NCI-H1436 (cell line): Measurements from ENCODE around the gene TSPYL1.

Experiments used
- DNase-seq: peaks from one replicate; lab custom pipeline; 2025; lab: John Stamatoyannopoulos, UW

The TSPYL1 gene

DNA sequence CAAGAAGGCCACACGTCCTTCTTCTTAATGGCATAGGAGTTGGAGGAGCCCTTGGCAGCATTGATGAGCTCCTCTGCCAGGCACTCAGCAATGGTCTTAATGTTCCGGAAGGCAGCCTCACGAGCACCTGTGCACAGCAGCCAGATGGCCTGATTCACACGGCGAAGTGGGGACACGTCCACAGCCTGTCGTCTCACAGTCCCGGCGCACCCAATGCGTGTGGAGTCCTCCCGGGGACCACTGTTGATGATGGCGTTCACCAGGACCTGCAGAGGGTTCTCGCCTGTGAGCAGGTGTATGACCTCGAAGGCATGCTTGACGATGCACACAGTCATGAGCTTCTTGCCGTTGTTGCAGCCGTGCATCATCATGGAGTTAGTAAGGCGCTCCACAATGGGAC, 21.2 kb downstream of the TSPYL1 start:
- no peak for DNase-seq

DNA sequence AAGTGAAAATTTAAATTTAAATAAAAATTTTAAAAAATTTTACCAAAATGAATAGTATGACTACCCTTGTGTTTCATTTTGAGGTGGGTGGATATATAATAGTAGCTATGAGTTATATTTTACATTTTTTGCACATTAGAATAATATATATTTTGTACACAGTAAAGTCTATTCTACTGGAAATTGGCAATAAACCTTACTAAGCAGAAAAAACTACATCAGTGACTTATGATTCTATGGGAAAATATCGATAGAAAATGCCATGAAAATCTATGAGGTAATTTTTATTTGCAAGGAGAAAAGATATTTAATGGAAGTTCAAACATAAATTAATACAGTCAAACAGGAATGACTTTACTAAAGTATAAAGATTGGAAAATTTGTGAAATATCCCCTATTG, 23.0 kb downstream of the TSPYL1 start:
- no peak for DNase-seq

DNA sequence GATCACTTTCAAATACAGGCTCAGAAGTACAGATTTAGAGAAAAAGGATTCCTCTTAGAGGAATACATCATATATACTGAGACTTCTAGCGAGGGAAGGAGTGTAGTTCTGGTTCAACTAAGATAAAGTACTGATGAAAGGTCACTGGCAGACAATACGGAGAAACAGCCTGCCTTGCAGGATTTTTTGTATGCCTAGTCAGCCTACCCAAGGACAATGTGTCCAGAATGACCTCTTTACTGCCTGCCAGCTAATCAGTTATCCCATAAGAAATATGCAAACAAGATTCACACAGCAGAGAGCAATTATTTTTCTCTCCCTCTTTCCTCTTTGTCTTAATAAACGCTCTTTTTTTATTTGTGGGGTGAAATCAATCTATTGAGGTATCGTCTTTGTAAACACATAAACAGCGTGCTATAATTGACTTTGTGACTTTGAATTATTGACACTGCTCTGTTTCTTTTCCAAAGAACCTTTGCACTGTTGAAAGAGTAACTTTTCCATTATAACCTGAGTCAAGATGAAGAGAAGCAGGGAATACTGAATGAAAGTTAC, 24.4 kb downstream of the TSPYL1 start:
- DNase-seq: no peak

DNA sequence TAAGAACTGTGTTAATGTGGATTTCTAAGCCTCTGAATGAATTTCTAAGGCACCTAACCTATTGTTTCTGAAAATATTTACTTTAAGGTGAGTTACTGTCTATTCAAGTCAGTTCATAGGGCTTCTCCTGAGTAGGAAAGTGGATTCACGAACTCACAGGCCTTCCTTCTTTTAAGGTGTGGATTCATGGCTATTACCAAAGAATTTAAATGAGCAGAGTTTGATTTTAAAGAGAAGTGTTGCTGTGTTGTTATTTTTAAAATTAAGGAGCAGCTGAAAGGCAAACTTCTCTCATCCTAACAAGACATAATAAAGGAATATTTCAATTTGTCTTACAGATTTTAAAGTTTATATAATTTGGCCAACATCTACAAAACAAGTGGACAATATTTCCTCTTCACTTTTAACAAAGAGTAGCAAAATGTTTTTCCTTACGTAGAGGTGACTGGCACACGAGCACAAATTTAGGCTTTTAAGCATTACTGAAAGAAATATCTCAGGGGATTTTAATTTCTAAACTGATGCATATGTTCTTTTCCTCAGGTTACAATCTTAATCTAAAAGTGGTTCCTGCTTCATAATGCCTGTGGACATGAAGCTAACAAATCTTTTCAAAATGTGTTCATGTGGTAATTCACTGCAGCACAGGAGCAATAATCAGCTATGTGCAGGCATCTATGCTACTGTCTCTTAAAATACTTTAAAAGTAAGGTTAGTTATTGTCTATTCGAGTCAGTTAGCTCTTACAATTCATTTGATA, 25.3 kb downstream of the TSPYL1 start:
- DNase-seq: no peak

DNA sequence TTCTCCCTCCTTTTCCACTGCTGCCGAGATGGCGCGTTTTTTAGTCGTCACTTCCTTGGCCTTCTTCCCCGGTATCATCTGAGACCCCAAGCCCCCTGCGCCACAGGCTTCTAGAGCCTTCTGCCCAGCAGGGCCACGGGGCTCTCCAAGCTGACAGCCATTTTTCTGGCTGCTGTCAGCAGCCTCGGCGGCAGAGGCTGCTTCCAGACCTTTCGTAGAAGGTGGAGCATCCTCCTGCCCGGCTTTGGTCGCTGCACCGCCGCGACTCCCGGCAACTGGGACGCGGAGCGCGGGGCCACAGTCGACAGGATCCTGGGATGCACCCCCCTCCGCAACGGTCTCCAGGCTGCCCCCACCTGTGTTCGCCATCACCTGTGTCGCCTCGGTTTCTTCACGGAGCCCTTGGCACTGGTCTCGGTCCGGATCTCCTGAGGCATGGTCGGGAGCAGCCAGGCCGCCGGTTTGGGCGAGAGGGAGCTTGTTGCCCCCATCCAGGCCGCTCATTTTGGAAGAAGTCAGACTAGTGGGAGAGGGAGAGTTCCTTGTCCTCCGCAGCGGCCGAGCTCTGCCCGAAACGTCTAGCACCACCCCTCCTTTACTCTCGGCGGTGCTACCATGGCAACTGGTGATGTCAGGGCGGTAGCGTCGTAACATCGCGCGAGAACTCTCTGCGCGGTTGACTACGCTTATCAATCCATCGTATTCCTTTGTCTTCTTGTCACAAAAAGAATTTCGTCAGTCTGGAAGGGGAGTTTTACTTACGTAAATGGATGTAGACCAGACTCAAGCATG, 26.0 kb downstream of the TSPYL1 start, which contains the start of gene TSPYL4:
TSS of gene TSPYL4 (minus strand) at position 571 of the 792 bp plus-strand sequence. CDS start at position 504, 67 bp downstream.
- DNase-seq: peak; percentile 95

DNA sequence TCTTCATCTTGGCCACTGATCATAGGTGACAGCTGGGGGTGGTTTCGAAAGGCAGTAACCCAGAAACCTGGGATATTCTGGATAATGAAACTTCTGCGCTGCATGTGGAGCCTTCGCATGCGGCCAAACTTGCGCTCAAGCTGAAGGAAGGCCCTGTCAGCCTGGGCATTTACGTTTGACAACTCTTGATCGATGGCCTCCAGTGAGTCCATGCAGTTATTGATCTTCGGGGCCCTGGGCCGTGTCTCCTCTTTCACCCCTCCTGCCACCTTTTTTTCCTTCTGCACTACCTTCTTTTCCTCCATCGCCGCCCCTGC, 26.6 kb downstream of the TSPYL1 start:
- DNase-seq: no peak

DNA sequence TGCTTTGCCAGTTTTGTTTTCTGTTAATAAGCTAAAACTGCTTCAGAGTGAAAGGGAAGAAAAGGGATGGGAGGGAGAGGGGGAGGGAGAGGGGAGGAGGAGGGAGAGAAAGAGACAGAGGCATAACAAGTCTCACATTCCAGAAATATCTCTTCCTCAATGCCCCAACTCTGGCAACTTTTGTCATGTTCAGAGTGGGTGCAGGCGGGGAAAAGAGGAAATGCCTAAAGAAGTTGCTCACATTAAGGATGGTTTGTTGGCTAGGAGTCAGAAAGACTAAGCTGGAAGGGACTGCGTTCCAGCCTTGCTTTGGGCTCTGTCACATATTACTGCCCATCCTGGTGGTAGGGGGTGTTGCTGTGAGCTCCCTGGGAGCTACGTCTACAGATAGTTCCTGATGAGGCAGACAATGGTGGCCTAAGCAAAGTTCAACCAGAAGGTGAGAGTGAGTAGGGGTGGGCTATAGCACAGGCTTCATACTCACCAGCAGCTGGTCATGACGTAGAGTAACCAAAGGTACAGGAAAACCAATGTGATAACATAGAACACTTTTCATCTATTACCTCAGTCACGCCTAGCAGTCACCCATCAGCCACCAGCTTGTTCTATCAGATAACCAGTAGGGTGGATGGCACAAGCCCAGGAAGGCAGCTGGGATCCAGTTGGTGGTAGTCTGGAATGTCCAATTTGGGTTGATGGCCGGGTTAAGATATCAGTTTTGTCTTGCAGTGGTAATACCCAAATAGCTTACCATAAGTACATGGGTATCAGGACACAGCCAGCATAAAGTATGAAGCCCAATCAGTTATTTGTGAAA, 28.0 kb downstream of the TSPYL1 start:
- DNase-seq: no peak

DNA sequence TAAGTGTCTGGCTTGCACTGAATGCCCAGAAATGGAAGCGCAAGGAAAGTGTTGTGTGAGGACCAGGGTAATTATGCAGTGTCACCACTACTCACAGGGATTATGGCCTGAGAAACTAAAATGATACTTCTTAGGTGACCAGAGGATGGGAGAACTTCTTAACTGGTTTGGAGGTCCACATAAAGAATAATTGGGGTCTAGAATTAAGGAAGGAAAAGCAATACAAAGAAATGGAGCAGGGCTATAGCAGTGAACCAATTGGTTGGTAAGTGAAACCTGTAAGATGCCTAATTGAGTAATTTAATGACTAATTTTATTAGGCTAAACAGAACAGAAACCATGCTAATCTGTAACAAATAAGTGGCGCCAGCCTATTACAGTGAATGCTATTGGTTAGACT, 31.2 kb downstream of the TSPYL1 start:
- DNase-seq: no peak

DNA sequence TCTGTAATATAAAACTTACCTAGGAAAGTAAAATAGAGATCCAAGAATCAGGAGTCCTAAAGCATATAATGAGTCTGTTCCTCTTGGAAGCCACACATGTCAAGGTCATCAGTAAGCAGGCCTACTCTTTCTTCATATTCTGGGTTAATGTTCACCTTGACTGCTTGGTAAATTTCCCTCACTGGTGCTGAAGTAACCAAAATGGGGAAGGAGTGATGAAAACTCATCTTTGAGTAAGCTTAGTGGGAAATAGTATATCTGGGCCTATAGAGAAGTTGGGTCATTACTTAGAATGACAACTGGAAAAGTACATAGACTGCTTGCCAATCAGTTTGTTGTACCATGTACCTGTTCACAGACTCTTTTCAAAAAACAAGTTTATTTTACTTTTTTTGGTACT, 32.4 kb downstream of the TSPYL1 start:
- DNase-seq: no peak

DNA sequence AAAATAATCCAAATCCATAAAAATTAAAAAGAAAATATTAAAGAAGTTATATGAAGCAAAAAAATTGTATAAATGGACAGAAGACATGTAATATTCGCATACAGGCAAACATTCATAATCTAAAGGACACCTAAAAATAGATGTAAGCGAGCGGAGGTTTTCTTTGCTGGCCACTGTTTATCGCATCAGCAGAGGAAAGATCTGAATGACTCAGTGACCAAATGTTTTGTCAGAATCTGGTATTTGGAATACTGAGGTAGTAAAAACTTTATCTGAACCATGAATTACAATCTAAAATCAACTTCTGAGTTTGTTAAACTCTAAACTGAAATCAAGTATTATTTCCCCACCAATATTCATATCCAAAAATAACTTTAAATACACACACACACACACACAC, 33.6 kb downstream of the TSPYL1 start:
- no peak for DNase-seq

DNA sequence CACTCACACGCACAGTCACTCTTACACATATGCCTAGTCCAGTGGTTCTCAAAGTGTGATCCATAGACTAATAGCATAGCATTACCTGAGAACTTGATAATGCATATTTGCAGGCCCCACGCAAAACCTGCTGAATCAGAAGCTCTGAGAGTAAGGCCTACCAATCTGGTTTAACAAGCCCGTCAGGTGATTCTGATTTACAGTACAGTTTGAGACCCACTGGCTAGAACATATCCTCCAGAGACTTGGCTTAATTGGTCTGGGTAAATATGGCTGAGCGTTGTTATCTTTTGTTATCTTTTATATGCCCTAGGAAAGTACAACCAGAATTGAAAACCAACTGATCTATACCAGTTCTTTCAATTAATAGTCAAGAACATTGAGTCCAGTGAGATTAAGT, 35.4 kb downstream of the TSPYL1 start:
- peak; percentile 71 for DNase-seq

DNA sequence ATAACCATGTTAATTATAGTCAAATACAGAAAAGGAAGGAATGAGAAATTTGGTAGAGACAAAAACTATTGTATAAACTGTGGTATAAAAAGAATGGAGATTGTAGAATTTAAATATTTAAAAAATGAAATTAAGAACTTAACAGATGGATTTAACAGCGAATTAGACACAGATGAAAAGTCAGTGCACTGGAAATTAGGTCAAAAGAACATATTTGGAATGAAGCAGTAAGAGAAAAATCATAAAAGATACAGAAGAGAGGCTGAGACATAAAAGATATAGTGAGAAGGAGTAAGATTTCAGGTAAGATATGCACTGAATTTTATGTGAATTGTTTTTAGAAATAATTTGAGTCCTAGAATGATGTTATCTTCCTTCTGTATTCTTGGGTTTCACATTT, 39.9 kb downstream of the TSPYL1 start:
- no peak for DNase-seq

DNA sequence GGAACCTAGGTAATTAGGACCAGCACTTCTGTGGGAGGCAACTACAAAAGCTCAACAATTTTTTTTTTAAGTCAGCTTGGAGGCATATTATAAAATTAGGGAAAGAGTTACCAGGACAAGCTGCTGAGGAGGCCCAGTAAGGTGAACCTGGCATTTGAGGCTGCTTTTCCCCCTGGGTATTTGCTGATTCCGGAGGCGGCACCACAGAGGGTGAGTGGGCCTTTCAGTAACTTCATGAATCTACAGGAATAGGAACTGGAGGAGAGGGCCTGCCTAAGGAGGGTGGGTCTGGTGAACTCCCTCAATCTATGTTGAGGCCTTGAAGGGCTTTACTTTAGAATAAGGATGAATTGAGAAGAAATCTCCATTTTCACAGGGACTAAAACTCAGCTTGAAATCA, 40.5 kb downstream of the TSPYL1 start:
- DNase-seq: no peak

DNA sequence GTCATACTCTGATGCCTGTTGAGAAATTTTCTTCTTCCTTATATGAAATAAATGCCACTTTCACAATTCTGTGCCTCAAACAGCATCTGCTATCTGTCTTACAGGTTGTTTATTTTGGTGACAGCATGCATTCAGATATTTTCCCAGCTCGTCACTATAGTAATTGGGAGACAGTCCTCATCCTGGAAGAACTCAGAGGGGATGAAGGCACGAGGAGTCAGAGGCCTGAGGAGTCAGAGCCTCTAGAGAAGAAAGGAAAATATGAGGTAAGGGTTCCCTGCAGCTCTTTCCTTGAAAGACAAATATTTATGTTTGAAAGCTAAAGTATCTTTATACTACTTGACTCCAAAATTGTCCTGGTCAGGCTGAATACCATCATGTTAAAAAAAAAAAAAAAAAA, 41.6 kb downstream of the TSPYL1 start:
- no peak for DNase-seq

DNA sequence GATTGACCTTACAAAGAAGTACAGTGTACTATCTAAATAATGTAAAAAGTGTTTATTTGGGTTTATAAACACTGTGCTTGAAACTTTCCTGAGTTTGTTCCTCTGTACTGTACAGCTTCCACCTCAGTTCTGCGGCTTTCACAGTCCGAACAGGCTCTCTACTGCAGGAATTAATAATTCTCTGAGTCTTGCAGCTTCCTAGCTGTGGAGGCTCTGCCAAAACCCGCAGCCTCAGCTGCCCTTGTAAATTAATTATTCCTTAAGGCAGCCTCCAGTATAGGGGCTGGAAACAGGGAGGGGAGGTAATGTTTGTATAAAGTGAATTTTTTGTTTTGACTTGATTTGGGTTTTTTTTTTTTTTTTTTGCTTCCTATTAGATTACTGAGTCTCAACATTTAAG, 45.0 kb downstream of the TSPYL1 start:
- DNase-seq: no peak

DNA sequence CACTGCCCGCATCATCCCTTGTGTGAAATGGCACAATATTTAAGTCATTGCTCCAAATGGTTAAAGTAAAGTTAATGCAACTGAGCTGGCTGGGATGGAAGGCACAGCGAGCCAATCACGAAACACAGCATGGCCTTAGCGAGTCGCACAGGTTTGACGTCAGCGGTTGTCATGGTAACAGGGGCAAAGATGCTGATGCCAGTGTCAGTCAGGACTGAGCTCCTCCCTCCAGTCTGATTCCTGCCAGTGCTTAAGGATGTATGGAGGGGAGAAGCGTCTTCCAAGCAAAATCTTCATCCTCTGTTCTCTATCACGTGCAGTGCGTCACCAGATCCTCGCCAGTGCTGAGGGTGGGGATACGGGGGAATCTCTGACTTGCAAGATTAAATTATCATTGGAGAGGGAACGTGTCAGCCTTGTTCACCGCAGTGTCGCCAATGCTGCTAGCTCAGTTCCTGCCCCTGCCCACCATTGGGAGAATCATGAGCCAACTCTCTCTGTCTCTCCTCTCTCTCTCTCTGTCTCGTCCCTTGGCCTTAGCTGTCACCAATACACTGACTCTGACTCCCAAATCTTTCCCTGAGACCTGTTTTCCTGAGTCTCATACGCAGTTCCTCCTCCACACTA, 50.3 kb downstream of the TSPYL1 start:
- no peak for DNase-seq
